Stimulated activated CD4-positive, alpha-beta T cell treated with anti-CD3 and anti-CD28 coated beads, Interleukin-2, amount 100 ng/mL, for 4 hours (primary cell): ENCODE measurements around the gene XK.

Experiments
- DNase-seq: peaks from one replicate; pipeline ENCODE4 v3.0.0-alpha.2; 2020; ENCODE audit warnings: low read depth

The XK gene

GRCh38 chrX:37679230-37679629 is 6.4 kb upstream of the XK start:
- no peak for DNase-seq

GRCh38 chrX:37679888-37680287 is 5.7 kb upstream of the XK start:
- no peak for DNase-seq

- no peak for DNase-seq
These were observed 1.2 kb upstream of the XK start for GRCh38 chrX:37684426-37684825.

- no peak for DNase-seq
These were observed 618 bp upstream of the XK start for GRCh38 chrX:37684973-37685372.

- no peak for DNase-seq
These were observed 891 bp downstream of the XK start for GRCh38 chrX:37686369-37686995.

- no peak for DNase-seq
These were observed 1.4 kb downstream of the XK start for GRCh38 chrX:37686996-37687395.

GRCh38 chrX:37690119-37690518 is 4.5 kb downstream of the XK start:
- no peak for DNase-seq

- no peak for DNase-seq
These were observed 7.3 kb downstream of the XK start for GRCh38 chrX:37692918-37693317.

- no peak for DNase-seq
These were observed 11.7 kb downstream of the XK start for GRCh38 chrX:37697169-37697760.

- DNase-seq: no peak
These were observed 16.0 kb downstream of the XK start for GRCh38 chrX:37701588-37701987.

GRCh38 chrX:37711991-37712390 is 26.4 kb downstream of the XK start:
- DNase-seq: no peak

GRCh38 chrX:37712458-37712857 is 26.9 kb downstream of the XK start:
- no peak for DNase-seq

GRCh38 chrX:37714479-37714878 is 28.9 kb downstream of the XK start:
- no peak for DNase-seq

GRCh38 chrX:37716602-37717001 is 31.0 kb downstream of the XK start:
- no peak for DNase-seq

GRCh38 chrX:37717708-37718107 is 32.1 kb downstream of the XK start:
- no peak for DNase-seq

- DNase-seq: no peak
These were observed 37.0 kb downstream of the XK start for GRCh38 chrX:37722595-37722994.

- DNase-seq: no peak
These were observed 40.8 kb downstream of the XK start for GRCh38 chrX:37726346-37726745.

- DNase-seq: peak; percentile 66
These were observed 59.8 kb downstream of the XK start for GRCh38 chrX:37745354-37745753.

- DNase-seq: no peak
These were observed 60.2 kb downstream of the XK start for GRCh38 chrX:37745835-37746217.

- no peak for DNase-seq
These were observed 60.8 kb downstream of the XK start for GRCh38 chrX:37746218-37746941.

GRCh38 chrX:37746951-37747350 is 61.4 kb downstream of the XK start:
- DNase-seq: no peak

GRCh38 chrX:37752281-37752680 is 66.7 kb downstream of the XK start:
- no peak for DNase-seq

GRCh38 chrX:37752936-37753335 is 67.3 kb downstream of the XK start:
- no peak for DNase-seq

- no peak for DNase-seq
These were observed 67.8 kb downstream of the XK start for GRCh38 chrX:37753384-37753783.
